NCI-H82 (cell line): ENCODE data around the gene ASB10.

Experiments used
- DNase-seq: peaks from one replicate; lab custom pipeline; 2025; lab: John Stamatoyannopoulos, UW

ASB10 gene

DNA sequence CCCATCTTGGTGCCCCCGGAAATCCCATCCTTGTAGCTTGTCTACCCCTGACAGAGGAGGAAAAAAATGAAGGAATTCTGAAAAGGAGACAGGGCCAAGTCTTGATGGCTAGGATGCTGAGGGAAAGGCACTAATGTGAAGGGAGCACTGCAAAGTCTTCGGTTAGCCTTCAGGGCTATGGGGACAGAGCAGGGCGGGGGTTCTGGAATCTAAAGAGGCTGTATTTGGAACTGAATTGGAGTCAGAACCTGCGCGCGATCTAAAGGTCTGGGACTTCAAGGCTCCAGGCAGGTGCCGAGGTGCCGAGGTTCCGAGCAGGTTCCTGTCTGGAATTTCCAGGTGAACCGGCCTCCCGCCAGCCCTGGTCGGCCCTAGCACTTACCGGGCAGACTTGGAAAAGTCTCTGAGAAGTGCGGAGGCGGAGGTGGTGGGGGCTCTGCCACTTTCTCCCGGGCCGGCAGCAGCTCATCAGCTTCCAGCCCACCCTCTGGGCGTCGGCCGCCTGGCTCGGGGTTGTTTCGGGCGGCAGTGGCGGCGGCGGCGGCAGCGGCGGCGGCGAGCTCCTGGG, 20.3 kb downstream of the ASB10 start:
- no peak for DNase-seq

GRCh38 chr7:151161757-151162156, 25.3 kb downstream of the ASB10 start:
- no peak for DNase-seq

DNA sequence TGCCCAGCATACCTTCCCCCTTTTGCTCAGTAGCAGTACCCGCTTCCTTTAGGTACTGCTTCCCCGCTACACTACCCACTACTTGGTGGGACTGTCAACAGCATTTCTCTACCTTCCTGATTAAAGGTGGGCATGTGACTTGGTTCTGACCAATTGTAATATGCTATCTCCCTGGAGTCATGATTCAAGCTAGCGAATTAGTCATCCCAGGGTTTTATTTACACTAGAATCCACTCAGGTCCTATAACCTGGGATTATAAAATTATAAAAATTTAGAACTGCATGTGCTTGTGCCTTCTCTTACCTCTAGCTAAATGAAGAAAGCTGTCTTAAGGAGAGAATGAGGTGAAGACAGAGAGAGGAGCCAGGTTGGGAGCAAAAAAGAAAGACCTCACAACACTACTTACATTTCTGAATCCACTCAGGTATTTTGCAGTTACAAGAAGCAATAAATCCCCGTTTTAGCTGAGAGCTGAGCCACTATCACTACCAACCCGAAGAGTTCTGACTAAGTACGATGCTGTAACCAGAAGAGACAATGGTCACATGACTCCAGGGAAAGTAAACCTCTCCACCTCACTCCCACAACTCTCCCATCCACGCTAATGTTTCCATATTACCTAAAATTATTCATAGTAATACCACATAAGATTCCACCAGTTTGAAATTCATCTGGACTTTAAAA, 29.3 kb downstream of the ASB10 start:
- DNase-seq, result no peak

- no peak for DNase-seq
Observed at GRCh38 chr7:151152643-151153513, 34.2 kb downstream of the ASB10 start.

DNA sequence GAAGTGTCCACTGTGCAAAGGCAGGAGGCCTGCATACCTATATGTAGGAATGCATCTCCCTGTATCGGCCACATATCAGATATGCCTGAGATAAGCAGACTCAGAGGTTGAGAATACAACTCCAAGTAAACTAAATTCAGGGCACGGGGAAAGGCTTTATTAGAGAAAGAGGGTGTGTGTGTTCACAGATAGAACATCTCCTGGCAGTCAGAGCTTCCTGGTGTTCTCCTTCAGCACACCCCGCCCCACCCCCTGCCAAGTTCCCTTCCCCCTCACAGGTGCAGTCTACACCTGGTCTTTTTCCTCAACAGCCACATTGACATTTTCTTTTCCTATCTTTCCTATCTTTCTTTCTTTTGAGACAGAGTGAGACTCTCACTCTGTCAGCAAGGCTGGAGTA, 36.7 kb downstream of the ASB10 start:
- DNase-seq, result no peak

DNA sequence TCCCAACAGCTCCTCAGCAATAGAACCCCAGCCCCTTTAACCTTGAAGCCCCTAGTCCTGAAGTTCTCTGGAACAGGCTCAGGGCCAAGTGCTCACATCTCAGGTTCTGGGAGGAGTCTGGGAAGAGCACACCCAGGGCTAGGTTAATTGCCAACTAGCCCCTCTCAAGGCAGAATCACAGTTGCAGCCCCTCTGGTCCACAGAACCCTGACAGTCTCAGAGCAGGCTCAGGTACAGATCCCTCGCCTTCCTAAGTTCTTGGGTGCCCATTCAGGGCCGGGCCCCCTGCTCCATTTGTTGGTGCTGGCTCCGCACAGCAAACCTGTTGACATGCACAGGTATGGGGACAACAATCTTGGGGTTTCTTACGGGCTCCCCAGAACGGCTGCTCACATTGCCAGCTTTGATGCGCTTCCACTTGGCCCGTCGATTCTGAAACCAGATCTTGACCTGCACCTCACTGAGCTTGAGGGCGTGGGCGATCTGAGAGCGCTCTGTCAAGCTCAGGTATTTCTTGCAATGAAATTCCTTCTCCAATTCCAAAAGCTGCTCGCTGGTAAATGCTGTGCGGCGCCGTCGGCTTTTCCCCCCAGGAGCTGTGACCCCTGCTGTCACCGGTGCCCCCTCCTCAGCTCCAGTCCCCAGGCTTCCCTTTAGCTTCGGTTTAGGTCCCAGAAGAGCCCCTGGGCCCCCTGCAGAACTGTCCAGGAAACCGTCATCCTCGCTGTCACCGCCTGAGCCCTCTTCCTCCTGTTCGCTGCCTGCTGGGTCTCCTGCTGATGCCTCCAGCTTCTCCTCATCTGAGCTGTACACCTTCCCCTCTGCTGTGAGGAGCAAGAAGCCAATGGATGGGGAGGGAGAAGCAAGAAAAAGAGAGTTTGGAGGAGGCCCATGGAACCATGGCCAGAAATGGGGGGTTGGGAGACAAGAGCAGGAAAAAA, 38.5 kb downstream of the ASB10 start:
- no peak for DNase-seq

- DNase-seq, result peak; percentile 30
Observed at GRCh38 chr7:151146761-151147160, 40.3 kb downstream of the ASB10 start.

- no peak for DNase-seq
Observed at GRCh38 chr7:151144387-151144786, 42.7 kb downstream of the ASB10 start.

- no peak for DNase-seq
Observed at GRCh38 chr7:151143261-151144015, 43.6 kb downstream of the ASB10 start.

DNA sequence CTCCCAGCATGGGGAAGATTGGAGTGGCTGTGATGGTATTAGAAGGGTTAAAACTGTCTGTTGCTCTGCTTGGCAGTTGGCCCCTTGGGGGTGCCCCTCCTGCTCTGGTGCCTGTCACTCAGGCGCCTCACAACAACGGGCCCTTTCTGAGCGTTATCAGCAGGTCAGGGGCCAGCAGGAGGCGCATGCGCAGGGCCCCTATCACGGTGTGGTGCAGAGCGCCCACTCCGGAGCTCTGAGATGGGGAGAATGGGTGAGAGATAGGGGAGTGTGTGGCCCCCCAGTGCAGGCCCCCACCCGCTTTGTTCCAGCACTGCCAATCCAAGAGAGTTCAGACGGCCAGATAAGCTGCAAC, 44.4 kb downstream of the ASB10 start:
- no peak for DNase-seq

- no peak for DNase-seq
Observed at GRCh38 chr7:151141855-151142685, 45.0 kb downstream of the ASB10 start.

DNA sequence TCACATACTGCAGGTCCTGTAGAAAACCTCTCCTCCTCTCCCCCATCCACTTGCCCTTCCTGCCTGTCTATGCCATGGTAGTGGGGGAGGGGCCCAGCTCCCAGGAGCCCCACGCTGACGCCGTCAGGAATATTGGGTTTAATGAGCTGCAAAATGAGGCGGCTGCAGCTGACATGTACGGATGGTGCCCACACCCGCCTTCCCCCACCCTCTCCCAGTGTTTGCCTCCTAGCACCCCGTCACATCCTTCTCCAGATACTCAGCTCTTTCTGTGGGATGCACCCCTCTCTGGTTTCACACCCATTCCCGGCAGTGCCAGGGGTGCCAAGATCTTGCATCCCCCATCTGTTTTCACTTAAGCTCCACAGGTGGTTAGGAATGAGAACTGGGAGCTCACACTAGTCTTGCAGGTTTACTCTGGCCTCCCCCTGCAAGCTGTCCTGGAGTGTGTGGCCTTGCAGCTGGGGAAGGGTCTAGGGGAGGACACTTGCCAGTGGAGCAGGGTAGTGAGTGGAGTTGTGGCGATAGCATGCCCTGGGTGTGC, 45.7 kb downstream of the ASB10 start:
- no peak for DNase-seq

DNA sequence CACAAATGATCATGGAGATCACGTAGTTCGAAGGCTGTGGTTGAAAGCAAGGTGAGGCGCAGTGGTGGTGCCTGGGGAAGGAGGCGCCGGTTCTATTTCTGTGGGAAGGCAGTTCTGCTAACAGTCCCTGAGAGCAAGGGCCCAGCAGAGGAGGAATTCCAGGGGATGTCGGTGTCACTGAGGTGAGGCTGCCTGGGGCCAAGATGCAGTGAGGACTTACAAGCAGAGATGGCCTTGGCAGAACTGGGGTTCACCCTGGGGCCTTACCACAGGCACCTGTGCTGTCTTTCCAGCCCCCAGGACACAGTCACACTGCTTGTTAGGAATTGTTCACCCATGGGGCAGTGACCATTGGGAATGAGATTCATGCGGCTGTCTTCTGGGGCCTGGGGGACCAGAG, 46.2 kb downstream of the ASB10 start:
- DNase-seq, result no peak

GRCh38 chr7:151139791-151140190, 47.3 kb downstream of the ASB10 start:
- no peak for DNase-seq

DNA sequence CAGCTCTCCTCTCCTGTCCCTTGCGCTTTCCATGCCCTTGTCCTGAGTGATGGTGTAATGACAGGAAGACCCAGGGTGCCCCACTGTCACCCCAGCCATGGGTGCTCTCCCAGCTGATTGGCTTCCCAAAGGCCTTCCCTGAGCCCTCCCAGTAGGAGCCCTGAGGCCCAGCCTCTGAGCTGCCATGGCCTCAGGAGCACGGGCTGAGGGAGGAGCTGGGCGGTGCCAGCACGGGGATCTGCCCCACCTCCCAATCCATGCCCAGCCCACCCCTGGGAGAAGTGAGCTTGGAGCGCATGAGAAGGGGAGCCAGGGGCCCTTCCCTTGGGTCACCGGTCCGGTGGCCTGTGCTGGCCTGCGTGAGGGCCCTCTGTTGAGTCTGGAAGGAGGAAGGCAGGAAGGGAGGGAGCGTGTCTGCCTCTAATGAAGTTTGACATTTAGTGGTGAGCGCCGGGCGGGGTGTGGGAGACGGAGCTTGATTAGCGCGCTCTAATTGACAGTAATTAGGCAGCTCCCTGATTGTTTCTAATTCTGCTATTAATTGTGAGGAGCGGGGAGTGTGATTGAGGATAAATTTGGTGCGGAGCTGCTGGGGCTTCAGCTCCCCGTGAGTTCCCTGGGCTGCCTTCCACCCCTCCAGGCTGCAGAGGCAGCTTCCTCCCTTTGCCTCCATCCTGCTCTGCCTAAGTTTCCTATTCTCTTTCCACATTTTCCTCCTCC, 47.8 kb downstream of the ASB10 start:
- no peak for DNase-seq

DNA sequence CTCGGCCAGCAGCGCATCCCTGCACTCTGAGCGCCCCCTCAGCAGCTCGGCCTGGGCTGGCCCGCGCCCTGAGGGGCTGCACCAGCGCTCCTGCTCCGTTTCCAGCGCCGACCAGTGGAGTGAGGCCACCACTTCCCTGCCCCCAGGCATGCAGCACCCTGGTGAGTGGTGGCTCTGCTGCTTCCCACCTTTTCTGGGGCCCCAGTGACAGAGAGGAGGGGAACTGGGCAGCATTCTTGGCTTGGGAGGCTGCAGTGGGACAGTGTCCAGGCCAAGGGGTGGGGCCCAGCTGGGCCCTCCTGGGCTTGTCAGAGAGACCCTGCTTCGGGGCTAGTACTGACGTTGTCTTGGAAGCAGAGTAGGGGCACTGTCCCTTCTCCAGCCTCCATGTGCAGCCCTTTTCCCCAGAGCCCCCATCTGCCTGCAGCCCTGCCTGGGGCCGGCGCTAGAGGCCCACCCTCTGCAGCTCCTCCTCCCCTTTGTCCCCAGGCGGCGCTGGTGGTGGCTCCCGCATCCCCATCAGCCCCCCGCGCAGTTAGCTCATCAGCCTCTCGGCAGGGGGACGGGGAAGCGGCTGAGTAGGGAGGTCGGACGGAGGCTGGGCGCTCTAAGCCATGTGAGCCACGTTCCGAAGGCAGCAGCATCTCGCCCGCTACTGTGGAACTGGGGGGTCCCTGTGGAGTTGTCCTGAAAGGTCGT, 48.7 kb downstream of the ASB10 start:
- no peak for DNase-seq

GRCh38 chr7:151137791-151138152, 49.3 kb downstream of the ASB10 start:
- DNase-seq, result no peak

DNA sequence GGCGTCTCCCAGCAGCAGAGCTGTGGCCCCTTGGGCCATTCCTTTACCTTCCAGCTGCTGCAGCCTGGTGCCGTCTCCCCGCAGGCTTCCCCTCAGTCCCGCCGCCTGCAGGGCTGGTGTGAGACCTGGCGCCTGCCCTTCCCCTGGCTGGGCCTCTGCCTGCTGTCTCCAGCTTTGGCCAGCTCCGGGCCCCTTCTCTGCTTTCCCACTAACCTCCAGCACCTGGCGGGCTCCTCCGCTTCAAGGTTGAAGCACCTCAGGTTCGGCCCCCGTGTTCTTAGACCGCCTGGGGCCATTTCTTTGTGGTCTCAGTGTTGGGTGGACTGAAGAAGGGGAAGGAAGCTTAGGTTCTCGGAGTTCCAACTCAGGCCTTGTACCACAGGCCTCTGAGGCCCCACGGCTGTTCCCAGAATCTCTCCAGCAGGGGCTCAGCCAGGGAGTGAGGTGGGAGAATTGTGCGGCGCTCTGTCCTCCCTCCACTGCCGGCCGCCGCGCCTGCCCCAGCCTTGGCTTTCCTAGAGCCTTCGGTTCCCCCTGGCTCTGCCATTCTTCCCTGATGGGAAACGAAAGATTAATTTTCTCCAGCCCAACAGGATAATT, 49.9 kb downstream of the ASB10 start:
- no peak for DNase-seq
